ENCODE results near the gene TULP4. TPM values are rescaled to one million over a fixed set of nuclear protein-coding genes. Genes with fewer than 3 reads are reported as not detected.

The TULP4 gene
- total and polyA plus RNA-seq, 10 donors = 1.8 to 143 (median 78.1) TPM

GRCh38 chr6:158457131-158457530 is 144.9 kb downstream of the TULP4 start:
- no peak overlapping the region for H3K27ac ChIP-seq
- no peaks in the 10 kb centered on the region for H3K27me3 ChIP-seq (replicated peaks in 1 of 7)
- TF ChIP-seq POLR2AphosphoS5 (IDR thresholded peaks at IDR 0.05) (no peak), POLR2A (IDR thresholded peaks at IDR 0.05) (no peak)
- TF ChIP-seq, protein P1, sequence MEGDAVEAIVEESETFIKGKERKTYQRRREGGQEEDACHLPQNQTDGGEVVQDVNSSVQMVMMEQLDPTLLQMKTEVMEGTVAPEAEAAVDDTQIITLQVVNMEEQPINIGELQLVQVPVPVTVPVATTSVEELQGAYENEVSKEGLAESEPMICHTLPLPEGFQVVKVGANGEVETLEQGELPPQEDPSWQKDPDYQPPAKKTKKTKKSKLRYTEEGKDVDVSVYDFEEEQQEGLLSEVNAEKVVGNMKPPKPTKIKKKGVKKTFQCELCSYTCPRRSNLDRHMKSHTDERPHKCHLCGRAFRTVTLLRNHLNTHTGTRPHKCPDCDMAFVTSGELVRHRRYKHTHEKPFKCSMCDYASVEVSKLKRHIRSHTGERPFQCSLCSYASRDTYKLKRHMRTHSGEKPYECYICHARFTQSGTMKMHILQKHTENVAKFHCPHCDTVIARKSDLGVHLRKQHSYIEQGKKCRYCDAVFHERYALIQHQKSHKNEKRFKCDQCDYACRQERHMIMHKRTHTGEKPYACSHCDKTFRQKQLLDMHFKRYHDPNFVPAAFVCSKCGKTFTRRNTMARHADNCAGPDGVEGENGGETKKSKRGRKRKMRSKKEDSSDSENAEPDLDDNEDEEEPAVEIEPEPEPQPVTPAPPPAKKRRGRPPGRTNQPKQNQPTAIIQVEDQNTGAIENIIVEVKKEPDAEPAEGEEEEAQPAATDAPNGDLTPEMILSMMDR (IDR thresholded peaks at IDR 0.05 in 8 of 11, conservative IDR thresholded peaks at IDR 0.05 in 3 of 11) = no peak
- intact Hi-C loops (cut with DNase I; ENCODE audit: low total_unique reads) = no loop called here
- H3K9me3 ChIP-seq = no peaks in the 10 kb centered on the region
- peaks cover 0 to 76% (median 20%) of the 10 kb centered on the region in 6 donors for H3K36me3 ChIP-seq
- no peak overlapping the region for H3K4me3 ChIP-seq
- no peaks in the 10 kb centered on the region for H3K4me1 ChIP-seq
- DNase-seq = no peak
- WGBS, 5 donors = 78 to 89% (median 82%) methylated on average over 7 of the region's 7 CpGs

GRCh38 chr6:158457616-158458278 is 145.5 kb downstream of the TULP4 start:
- Histone ChIP-seq H3K27me3 (replicated peaks in 1 of 7) (no peaks in the 10 kb centered on the region), H3K4me3 (no peak overlapping the region), H3K27ac (no peak overlapping the region), H3K9me3 (no peaks in the 10 kb centered on the region), H3K4me1 (no peaks in the 10 kb centered on the region), H3K36me3 (peaks cover 0 to 74% (median 16%) of the 10 kb centered on the region in 6 donors)
- DNase-seq = no peak
- TF ChIP-seq POLR2AphosphoS5 (IDR thresholded peaks at IDR 0.05) = no peak
- TF ChIP-seq POLR2A (IDR thresholded peaks at IDR 0.05) = no peak
- TF ChIP-seq, protein P1 (IDR thresholded peaks at IDR 0.05 in 8 of 11, conservative IDR thresholded peaks at IDR 0.05 in 3 of 11) = no peak
- WGBS, 5 donors = 89 to 95% (median 92%) methylated on average over 4 of the region's 4 CpGs
- intact Hi-C loops (cut with DNase I; ENCODE audit: low total_unique reads) = no loop called here

- peaks cover 0 to 87% (median 17%) of the 10 kb centered on the region in 6 donors for H3K36me3 ChIP-seq
- 84 to 89% (median 88%) methylated on average over 4 of the region's 4 CpGs for WGBS, 5 donors
- no peaks in the 10 kb centered on the region for H3K27me3 ChIP-seq (replicated peaks in 1 of 7)
- H3K9me3 ChIP-seq = no peaks in the 10 kb centered on the region
- H3K4me1 ChIP-seq = no peaks in the 10 kb centered on the region
- H3K27ac ChIP-seq = no peak overlapping the region
- TF ChIP-seq POLR2AphosphoS5 (IDR thresholded peaks at IDR 0.05) (no peak), POLR2A (IDR thresholded peaks at IDR 0.05) (no peak)
- TF ChIP-seq, protein P1 (IDR thresholded peaks at IDR 0.05 in 8 of 11, conservative IDR thresholded peaks at IDR 0.05 in 3 of 11) = no peak
- intact Hi-C loops (cut with DNase I; ENCODE audit: low total_unique reads) = no loop called here
- DNase-seq = no peak
- no peak overlapping the region for H3K4me3 ChIP-seq
These were observed 147.5 kb downstream of the TULP4 start for GRCh38 chr6:158459726-158460125.

DNA sequence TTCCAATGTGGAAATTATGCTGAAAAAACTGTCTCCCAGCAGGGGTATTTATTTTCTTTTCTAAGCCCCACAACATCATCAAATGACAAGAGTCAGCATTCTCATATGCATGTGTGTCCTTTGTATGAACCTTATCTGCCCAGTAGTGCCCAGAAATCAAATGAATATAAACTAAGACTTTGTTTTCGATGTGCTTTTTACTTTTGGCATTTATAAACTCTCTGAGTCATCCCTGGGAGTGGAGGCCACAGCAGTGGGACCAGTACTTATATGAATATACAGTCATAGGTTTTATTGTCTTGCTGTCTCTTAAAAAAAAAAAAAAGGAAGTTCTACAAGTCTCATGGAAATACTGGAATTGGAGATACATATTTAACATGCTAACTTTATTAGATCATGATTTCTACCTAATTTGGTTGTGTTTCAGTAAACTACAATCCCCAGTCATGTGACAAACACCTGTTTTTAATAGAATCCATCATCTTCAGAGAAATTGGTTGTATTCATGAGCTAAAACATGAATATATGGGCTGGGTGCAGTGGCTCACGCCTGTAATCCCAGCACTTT is 148.4 kb downstream of the TULP4 start:
- WGBS, 5 donors = 85 to 95% (median 93%) methylated on average over 2 of the region's 2 CpGs
- no peak overlapping the region for H3K27ac ChIP-seq
- H3K9me3 ChIP-seq = no peaks in the 10 kb centered on the region
- peaks cover 0 to 94% (median 17%) of the 10 kb centered on the region in 6 donors for H3K36me3 ChIP-seq
- no peaks in the 10 kb centered on the region for H3K27me3 ChIP-seq (replicated peaks in 1 of 7)
- H3K4me1 ChIP-seq = no peaks in the 10 kb centered on the region
- DNase-seq = no peak
- TF ChIP-seq POLR2A (IDR thresholded peaks at IDR 0.05) = no peak
- TF ChIP-seq, protein P1 (IDR thresholded peaks at IDR 0.05 in 8 of 11, conservative IDR thresholded peaks at IDR 0.05 in 3 of 11) = no peak
- TF ChIP-seq POLR2AphosphoS5 (IDR thresholded peaks at IDR 0.05) = no peak
- intact Hi-C loops (cut with DNase I; ENCODE audit: low total_unique reads) = no loop called here
- H3K4me3 ChIP-seq = no peak overlapping the region
